Adrenal gland (tissue), 12 donors: ENCODE measurements around the gene ESRRB. TPM values are rescaled to one million over a fixed set of nuclear protein-coding genes. Genes with fewer than 3 reads are reported as not detected.

ENCODE experiments used
- DNase-seq, 7 donors: peaks; one replicate each; pipeline ENCODE4 v3.0.0-alpha.2; 2019 to 2020
- H3K27ac ChIP-seq, 5 donors: fragments of 200-600 bp; sonication (generic) in 4 of 5; 1 replicate in 3 of 5; 2 replicates in 2 of 5; pipeline versions ENCODE4 v1.5.1 to v1.8.0; 2016 to 2020; ENCODE audit warnings: mild to moderate bottlenecking in 1 of 5
- H3K27me3 ChIP-seq: fragments of 200-600 bp; 2 replicates; pipeline ENCODE4 v1.8.0; 2021
- H3K36me3 ChIP-seq, 2 donors: fragments of 200-600 bp; replicated peaks in 1 of 2; 1 replicate in 1 of 2; 2 replicates in 1 of 2; pipeline versions ENCODE4 v1.5.1 to v1.8.0; 2018 to 2022
- H3K4me1 ChIP-seq, 2 donors: fragments of 200-600 bp; replicated peaks in 1 of 2; 1 replicate in 1 of 2; 2 replicates in 1 of 2; pipeline versions ENCODE4 v1.5.1 to v1.8.0; 2018 to 2021
- H3K4me3 ChIP-seq, 4 donors: fragments of 200-600 bp; sonication (generic) in 3 of 4; one replicate each; pipeline ENCODE4 v1.5.1; 2016 to 2018
- H3K9me3 ChIP-seq, 3 donors: fragments of 200-600 bp; sonication (generic) in 1 of 3; replicated peaks in 1 of 3; 1 replicate in 2 of 3; 2 replicates in 1 of 3; pipeline versions ENCODE4 v1.5.1 to v1.8.0; 2016 to 2021
- POLR2A ChIP-seq, 2 donors: fragments of 450-650 bp; IDR thresholded peaks; one replicate each; pipeline ENCODE4 v1.6.1; 2017; ENCODE audit warnings: antibody characterized with exemption in 2 of 2, mild to moderate bottlenecking in 2 of 2, moderate library complexity in 1 of 2
- WGBS, 4 donors: extraction: QIAGEN DNeasy Blood & Tissue Kit in 2 of 4; methylation state at CpG; one replicate each; pipeline versions ENCODE4 v1.1.5 to v1.1.7; 2013 to 2017; 5-methylcytosine and 5-hydroxymethylcytosine counted together
- intact Hi-C, 2 donors: fragments of 100-400 bp; cut with DNase I; formaldehyde crosslinking; loops; one replicate each; pipeline versions ENCODE4 v1.14.1 to v1.15.0; 2022 to 2023
- polyA plus RNA-seq, 3 donors: library from polyadenylated mRNA; stranded (reverse); fragments of 200-250 nt in 2 of 3; fragments of 350-450 nt in 1 of 3; fragmentation: Illumina TruSeq in 1 of 3; extraction: RNeasy Lipid Tissue Mini Kit (QIAGEN cat#74804) in 1 of 3; gene quantifications; one replicate each; pipeline ENCODE4 v1.2.3, GENCODE V29; 2013 to 2014
- total RNA-seq, 9 donors: library from RNA; depleted of rRNA in 4 of 9; stranded (reverse); fragments of >200 nt in 4 of 9; fragments of 120-200 nt in 1 of 9; fragmentation: NEBNext Ultra II Directional in 1 of 9; extraction: Animal tissue kit (Norgen Biotek cat#: 25700) in 1 of 9; gene quantifications; one replicate each; pipeline versions ENCODE4 v1.1.0 to v1.2.4, GENCODE V29; 2013 to 2023
- TF ChIP-seq, protein P1 (sequence below), 6 experiments: fragments of 450-650 bp in 4 of 6; fragments of 200-600 bp in 2 of 6; sonication (generic) in 1 of 6; IDR thresholded peaks; 1 replicate in 5 of 6; 2 replicates in 1 of 6; pipeline versions ENCODE4 v1.5.1 to v1.8.0; 2016 to 2021; ENCODE audit warnings: antibody characterized with exemption in 6 of 6, mild to moderate bottlenecking in 2 of 6, moderate library complexity in 1 of 6
- donor health status: healthy with polysubstance abuse.
- donor health status: Bipolar disorder and iron deficiency.
- donor health status: DM: yes; HTN: yes; CAD: no.
- donor health status: DM: no; HTN: no; CAD: no.
- donor health status: DM: no; HTN: no; CAD: no.
- donor health status: DM: yes; HTN: yes; CAD: no.

The ESRRB gene
- total and polyA plus RNA-seq, 12 donors: 0.06 to 0.55 (median 0.23) TPM; not detected in 5

DNA sequence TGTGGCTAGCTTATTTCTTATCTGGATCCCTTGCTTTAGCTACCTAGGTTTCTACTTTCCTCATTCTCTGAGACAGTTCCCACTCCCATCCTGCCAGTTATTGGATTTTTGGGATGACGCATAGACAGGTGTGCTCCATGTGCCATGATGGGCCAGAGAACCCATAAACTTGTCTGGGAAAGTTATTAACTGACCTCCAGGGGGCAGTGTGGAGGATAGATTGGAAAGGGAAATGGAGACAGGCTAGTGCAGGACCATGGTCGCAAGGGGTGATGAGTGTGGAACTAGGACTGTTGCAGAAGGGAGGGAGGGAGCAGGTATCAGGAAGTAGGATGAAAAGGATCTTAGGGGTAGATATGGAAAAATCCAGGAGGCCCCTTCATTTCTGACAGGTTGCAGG lies 80.3 kb downstream of the ESRRB start:
- Histone ChIP-seq H3K36me3 (no peaks in the 10 kb centered on the region), H3K27me3 (no peaks in the 10 kb centered on the region), H3K4me1 (no peaks in the 10 kb centered on the region), H3K9me3 (no peaks in the 10 kb centered on the region), H3K4me3 (no peak overlapping the region), H3K27ac (no peak overlapping the region)
- 54 to 64% (median 58%) methylated on average over 2 of the region's 2 CpGs for WGBS, 4 donors
- DNase-seq: peak in 5 of 7 donors; percentile 34 to 58 (median 45)
- no peak for TF ChIP-seq POLR2A (IDR thresholded peaks at IDR 0.05)
- TF ChIP-seq, protein P1, sequence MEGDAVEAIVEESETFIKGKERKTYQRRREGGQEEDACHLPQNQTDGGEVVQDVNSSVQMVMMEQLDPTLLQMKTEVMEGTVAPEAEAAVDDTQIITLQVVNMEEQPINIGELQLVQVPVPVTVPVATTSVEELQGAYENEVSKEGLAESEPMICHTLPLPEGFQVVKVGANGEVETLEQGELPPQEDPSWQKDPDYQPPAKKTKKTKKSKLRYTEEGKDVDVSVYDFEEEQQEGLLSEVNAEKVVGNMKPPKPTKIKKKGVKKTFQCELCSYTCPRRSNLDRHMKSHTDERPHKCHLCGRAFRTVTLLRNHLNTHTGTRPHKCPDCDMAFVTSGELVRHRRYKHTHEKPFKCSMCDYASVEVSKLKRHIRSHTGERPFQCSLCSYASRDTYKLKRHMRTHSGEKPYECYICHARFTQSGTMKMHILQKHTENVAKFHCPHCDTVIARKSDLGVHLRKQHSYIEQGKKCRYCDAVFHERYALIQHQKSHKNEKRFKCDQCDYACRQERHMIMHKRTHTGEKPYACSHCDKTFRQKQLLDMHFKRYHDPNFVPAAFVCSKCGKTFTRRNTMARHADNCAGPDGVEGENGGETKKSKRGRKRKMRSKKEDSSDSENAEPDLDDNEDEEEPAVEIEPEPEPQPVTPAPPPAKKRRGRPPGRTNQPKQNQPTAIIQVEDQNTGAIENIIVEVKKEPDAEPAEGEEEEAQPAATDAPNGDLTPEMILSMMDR (IDR thresholded peaks at IDR 0.05): peak; percentile 22 to 52 (median 48)
- intact Hi-C loops: loop anchor here in 1 of 2 donors (5.0 kb wide), 1 partner anchor 191 kb away; no protein-coding TSS in a partner anchor

DNA sequence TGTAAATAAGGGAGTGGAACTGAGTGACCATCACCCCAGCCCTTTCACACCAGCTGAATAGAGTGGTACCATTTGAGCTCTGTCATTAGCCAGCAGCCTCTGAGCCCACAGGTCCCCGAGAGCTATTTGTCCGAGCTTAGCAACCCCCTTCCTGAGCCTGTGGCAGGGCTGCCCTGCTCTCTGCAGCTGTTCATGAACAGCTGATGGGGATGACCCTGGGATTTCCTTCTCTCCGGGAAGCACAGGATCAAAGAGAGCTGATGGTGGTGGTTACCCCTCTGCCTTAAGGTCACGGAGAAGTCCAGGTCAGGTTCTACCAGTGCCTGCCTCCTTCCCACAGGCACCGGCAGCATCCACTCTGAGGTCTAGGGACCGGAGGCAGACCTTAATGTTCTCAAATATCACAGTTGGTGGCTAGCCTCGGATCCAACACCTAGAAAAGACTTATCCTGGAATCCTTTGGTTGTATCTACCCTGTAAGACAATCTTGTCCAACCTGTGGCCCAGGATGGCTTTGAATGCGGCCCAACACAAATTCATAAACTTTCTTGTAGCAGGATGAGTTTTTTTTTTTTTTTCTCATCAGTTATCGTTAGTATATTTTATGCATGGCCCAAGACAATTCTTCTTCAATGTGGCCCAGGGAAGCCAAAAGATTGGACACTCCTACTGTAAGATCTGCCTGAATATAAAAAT lies 81.1 kb downstream of the ESRRB start:
- Histone ChIP-seq H3K4me3 (no peak overlapping the region), H3K9me3 (no peaks in the 10 kb centered on the region), H3K36me3 (no peaks in the 10 kb centered on the region), H3K27ac (no peak overlapping the region), H3K27me3 (no peaks in the 10 kb centered on the region), H3K4me1 (no peaks in the 10 kb centered on the region)
- WGBS, 4 donors: 76 to 81% (median 77%) methylated on average over 6 to 9 of the region's 9 CpGs
- TF ChIP-seq, protein P1 (IDR thresholded peaks at IDR 0.05): no peak
- no peak for TF ChIP-seq POLR2A (IDR thresholded peaks at IDR 0.05)
- intact Hi-C loops: loop anchor here in 1 of 2 donors (5.0 kb wide), 1 partner anchor 190 kb away; no protein-coding TSS in a partner anchor
- no peak for DNase-seq

DNA sequence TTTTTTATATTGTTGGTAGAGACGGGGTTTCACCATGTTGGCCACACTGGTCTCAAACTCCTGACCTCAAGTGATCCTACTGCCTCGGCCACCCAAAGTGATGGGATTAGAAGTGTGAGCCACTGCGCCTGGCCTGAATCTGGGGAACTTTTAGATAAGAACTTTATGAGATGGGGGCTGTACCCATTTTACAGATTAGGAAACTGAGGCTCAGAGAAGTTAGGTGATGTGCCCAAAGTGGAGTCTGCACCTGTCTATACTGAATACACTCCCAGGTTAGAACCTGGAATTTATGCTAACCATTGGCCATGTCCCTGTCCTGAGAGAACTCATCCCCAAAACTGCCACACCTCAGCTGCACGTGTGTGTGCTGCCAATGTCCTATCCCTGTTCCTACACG lies 81.9 kb downstream of the ESRRB start:
- intact Hi-C loops: loop anchor here in 1 of 2 donors (5.0 kb wide), 1 partner anchor 189 kb away; no protein-coding TSS in a partner anchor
- no peaks in the 10 kb centered on the region for H3K27me3 ChIP-seq
- no peak overlapping the region for H3K27ac ChIP-seq
- H3K36me3 ChIP-seq: no peaks in the 10 kb centered on the region
- H3K4me1 ChIP-seq: no peaks in the 10 kb centered on the region
- TF ChIP-seq POLR2A (IDR thresholded peaks at IDR 0.05): no peak
- TF ChIP-seq, protein P1 (IDR thresholded peaks at IDR 0.05): no peak
- WGBS, 4 donors: 83 to 88% (median 87%) methylated on average over 5 of the region's 5 CpGs
- no peak overlapping the region for H3K4me3 ChIP-seq
- DNase-seq: no peak
- no peaks in the 10 kb centered on the region for H3K9me3 ChIP-seq

DNA sequence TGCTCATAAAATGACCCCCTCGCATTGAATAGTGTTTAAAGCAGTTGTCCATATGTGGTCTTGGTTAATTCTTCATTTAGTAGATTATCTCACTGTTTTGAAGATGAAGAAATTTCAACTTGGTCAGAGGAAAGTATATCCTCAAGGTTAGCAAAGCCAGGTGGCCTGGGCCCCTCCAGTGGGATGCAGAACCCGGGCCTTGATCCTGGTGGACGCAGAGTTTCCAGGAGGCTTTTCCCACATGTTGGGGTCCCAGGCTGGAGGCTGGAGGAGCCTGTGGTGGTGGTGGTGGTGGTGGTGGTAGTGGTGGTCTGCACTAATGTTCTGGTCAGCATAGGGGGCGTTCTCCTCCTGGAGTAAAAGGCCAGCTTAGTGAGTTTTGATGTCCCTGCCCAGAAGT lies 85.9 kb downstream of the ESRRB start:
- no peaks in the 10 kb centered on the region for H3K9me3 ChIP-seq
- no peak for DNase-seq
- no peaks in the 10 kb centered on the region for H3K36me3 ChIP-seq
- H3K27ac ChIP-seq: no peak overlapping the region
- WGBS, 4 donors: 81 to 97% (median 95%) methylated on average over 3 to 4 of the region's 4 CpGs
- no peak overlapping the region for H3K4me3 ChIP-seq
- H3K4me1 ChIP-seq: no peaks in the 10 kb centered on the region
- no peaks in the 10 kb centered on the region for H3K27me3 ChIP-seq
- TF ChIP-seq, protein P1 (IDR thresholded peaks at IDR 0.05): no peak
- no peak for TF ChIP-seq POLR2A (IDR thresholded peaks at IDR 0.05)
- intact Hi-C loops: no loop called here
